Measurements from ENCODE around the gene KAZN.

KAZN gene

DNA sequence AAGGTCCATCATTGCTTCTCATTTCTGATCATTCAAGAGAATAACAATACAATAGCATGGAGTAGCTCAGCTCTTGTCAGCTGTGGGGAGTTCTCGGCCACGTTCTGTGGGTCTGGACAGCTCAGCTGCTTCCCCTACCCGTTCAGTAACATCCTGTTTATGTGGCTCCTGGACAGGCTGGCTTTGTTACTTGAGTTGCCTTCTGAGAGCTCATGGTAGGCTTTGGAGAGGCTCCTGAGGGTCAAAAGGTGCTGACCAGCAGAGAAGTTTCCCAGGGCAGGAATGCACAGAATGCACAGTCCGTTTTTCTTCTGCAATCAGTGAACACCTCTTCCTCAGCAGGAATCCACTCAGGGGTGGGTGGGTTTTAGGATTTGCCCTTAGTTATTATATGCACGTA is 36.0 kb downstream of the KAZN start:
- H3K36me3 Mint-ChIP-seq (ENCODE audit: low read depth) = no peaks in the 10 kb centered on the region
- H3K4me1 Mint-ChIP-seq = no peaks in the 10 kb centered on the region
- H3K4me3 Mint-ChIP-seq = no peak overlapping the region
- H3K27me3 Mint-ChIP-seq = no peaks in the 10 kb centered on the region
- no peak overlapping the region for H3K27ac Mint-ChIP-seq
- no peak for ATAC-seq
- DNase-seq = no peak
- no peaks in the 10 kb centered on the region for H3K9me3 Mint-ChIP-seq

DNA sequence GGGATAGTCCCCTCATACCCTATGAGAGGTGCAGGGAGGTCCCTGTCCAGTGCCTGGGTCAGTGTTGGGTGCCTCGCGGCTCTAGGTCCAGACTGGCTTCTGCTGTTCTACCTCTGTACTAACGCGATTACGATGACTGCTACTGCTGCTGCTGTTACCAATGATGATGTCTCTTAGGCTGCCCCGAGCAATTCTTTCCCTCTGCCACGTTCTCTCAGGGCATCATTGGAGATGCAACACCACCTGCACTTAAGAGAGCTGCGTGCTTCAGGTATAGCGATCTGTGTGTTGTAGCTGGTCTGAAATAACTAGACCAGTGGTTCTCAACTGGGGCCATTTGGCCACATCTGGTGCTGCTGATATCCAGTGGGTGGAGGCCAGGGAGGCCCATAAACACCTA is 36.9 kb downstream of the KAZN start:
- Mint-ChIP-seq H3K9me3 (no peaks in the 10 kb centered on the region), H3K4me1 (no peaks in the 10 kb centered on the region), H3K27ac (no peak overlapping the region), H3K27me3 (no peaks in the 10 kb centered on the region), H3K36me3 (ENCODE audit: low read depth) (no peaks in the 10 kb centered on the region), H3K4me3 (no peak overlapping the region)
- DNase-seq = no peak
- ATAC-seq = no peak

GRCh38 chr1:14636897-14637632 is 38.6 kb downstream of the KAZN start:
- no peak overlapping the region for H3K4me3 Mint-ChIP-seq
- ATAC-seq (no peak), DNase-seq (no peak)
- H3K4me1 Mint-ChIP-seq = no peaks in the 10 kb centered on the region
- H3K36me3 Mint-ChIP-seq (ENCODE audit: low read depth) = no peaks in the 10 kb centered on the region
- H3K9me3 Mint-ChIP-seq = peaks cover 9% of the 10 kb centered on the region
- H3K27me3 Mint-ChIP-seq = no peaks in the 10 kb centered on the region
- no peak overlapping the region for H3K27ac Mint-ChIP-seq

DNA sequence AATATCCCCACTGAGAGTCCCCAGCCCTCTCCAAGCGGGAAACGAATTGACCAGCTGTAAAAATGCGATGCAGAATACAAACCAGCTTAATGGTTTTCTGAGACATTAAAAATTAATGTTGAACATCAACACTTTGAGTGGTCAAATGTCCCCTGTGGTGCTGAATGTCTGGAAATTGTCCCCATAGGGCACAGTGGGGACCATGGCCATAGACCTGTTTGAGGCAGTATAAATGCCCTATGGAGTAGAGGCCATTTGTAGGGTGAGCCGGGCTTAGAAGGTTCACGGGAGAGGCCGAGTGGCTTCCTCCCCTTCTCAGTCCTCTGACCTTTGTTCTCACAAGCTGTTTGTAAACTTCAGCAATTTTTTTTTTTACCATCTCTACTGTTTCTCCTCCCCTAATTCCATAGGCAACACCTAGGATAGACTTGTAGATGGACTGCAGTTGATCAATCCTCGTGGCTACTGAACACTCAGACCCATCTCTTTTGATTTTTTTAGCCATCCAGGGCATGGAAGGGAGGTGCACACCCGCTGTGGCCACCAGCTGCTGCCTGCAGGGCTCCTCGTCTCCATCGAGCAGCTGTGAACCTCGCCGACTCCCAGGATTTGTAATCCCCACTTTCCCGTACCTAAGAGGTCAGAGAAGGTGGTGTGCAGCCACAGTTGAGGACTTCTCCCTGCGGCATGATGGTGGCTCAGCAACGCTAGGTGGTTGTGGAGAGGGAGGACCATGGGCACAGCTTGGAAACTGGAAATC is 41.0 kb downstream of the KAZN start:
- DNase-seq (no peak), ATAC-seq (no peak)
- Mint-ChIP-seq H3K27ac (no peak overlapping the region), H3K9me3 (peaks cover 9% of the 10 kb centered on the region), H3K27me3 (no peaks in the 10 kb centered on the region), H3K4me3 (no peak overlapping the region), H3K4me1 (no peaks in the 10 kb centered on the region), H3K36me3 (ENCODE audit: low read depth) (no peaks in the 10 kb centered on the region)

- no peaks in the 10 kb centered on the region for H3K36me3 Mint-ChIP-seq (ENCODE audit: low read depth)
- no peaks in the 10 kb centered on the region for H3K4me1 Mint-ChIP-seq
- H3K9me3 Mint-ChIP-seq = peaks cover 12% of the 10 kb centered on the region
- ATAC-seq = no peak
- no peak overlapping the region for H3K27ac Mint-ChIP-seq
- H3K27me3 Mint-ChIP-seq = no peaks in the 10 kb centered on the region
- H3K4me3 Mint-ChIP-seq = no peak overlapping the region
- DNase-seq = no peak
These were observed 44.2 kb downstream of the KAZN start for GRCh38 chr1:14642712-14643111.

DNA sequence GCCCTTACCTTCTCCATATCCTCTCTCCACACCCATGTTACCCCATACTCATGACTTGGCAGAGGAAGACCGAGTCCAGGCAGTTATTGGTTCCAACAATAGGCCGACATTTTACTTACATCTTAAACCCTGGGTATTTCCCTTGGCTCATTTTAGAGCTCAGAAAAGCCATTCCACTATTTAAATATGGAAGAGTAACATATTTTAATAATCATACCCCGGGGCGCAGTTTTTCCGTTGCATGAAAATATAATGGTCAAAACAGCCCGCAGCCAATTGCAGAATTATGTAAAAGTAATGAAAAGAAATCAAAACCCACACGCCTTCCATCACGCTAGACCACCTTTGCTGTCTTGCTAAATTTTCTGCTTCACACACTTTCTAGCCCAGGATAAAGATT is 48.5 kb downstream of the KAZN start:
- Mint-ChIP-seq H3K4me1 (no peaks in the 10 kb centered on the region), H3K9me3 (peaks cover 4% of the 10 kb centered on the region), H3K27ac (no peak overlapping the region), H3K27me3 (no peaks in the 10 kb centered on the region), H3K4me3 (no peak overlapping the region), H3K36me3 (ENCODE audit: low read depth) (no peaks in the 10 kb centered on the region)
- DNase-seq (no peak), ATAC-seq (no peak)

- H3K36me3 Mint-ChIP-seq (ENCODE audit: low read depth) = no peaks in the 10 kb centered on the region
- no peak overlapping the region for H3K4me3 Mint-ChIP-seq
- ATAC-seq (no peak), DNase-seq (no peak)
- no peaks in the 10 kb centered on the region for H3K4me1 Mint-ChIP-seq
- H3K9me3 Mint-ChIP-seq = peaks cover 4% of the 10 kb centered on the region
- no peak overlapping the region for H3K27ac Mint-ChIP-seq
- H3K27me3 Mint-ChIP-seq = peaks cover under 1% of the 10 kb centered on the region
These were observed 49.3 kb downstream of the KAZN start for GRCh38 chr1:14647777-14648176.

DNA sequence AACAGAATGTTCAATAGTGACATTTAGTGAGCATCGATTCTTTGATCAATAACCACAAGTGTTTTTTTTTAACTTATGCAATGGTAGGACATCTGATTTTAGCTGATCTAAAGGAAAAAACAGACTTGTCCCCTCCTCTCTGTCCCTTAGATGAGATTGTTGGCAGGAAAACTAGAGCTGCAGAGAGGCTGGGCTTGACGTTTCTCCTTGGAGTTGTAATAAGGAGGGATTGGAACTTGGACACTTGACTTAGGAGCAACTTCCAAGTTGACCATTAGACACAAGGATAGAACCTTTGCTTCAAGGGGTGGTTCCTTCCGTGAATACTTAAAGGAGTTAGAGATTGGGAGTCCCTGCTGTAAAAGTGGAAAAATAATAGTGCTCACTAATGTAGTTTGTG is 49.9 kb downstream of the KAZN start:
- Mint-ChIP-seq H3K4me3 (no peak overlapping the region), H3K27me3 (peaks cover 3% of the 10 kb centered on the region), H3K4me1 (no peaks in the 10 kb centered on the region), H3K36me3 (ENCODE audit: low read depth) (no peaks in the 10 kb centered on the region), H3K27ac (no peak overlapping the region), H3K9me3 (peaks cover 4% of the 10 kb centered on the region)
- ATAC-seq = no peak
- DNase-seq = no peak

DNA sequence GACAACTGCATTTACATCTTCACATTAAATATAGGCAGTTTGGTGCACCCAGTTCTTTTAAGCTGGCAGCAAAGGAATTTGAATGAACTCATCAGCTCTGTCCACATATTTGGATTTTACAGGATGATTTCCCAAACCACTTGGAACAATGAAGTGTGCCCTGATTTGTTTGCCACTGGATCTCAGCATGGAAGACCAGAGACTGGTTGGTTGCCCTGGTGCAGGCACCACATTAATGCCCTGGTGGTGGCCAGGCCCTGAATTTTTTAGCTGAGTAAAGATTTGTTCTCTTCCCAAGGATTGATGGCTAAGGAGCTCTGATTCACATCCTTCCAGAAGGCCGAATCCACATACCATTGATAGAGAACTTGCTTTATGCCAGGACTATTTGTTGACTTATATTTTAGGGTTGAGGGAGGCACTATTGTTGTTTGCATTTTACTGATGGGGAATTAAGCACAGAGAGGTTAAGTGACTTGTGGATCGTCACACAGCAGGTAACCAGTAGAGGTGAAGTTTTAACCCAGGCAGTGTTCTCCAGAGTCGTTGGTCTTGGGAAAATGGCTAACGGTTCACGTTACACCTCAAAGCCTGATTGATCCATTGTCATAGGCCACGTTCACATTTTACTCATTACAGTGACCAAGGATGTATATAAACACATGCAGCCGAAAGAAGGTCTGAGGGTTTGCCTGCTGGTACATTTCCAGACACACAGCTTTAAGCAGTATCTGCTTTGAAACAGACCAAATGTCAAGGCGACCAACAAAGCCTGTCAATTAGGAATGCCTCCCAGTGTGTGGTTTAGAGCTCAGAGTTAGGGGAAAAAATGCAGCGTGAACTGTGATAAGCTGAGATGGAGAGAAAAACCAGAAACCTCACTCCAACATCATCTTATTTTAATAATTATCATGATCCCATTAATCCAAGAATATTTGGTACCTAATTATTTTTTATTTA is 50.7 kb downstream of the KAZN start:
- Mint-ChIP-seq H3K4me3 (no peak overlapping the region), H3K36me3 (ENCODE audit: low read depth) (no peaks in the 10 kb centered on the region), H3K27me3 (peaks cover 3% of the 10 kb centered on the region), H3K9me3 (peaks cover 4% of the 10 kb centered on the region), H3K27ac (no peak overlapping the region), H3K4me1 (no peaks in the 10 kb centered on the region)
- DNase-seq = no peak
- no peak for ATAC-seq

- ATAC-seq = no peak
- no peak overlapping the region for H3K27ac Mint-ChIP-seq
These were observed 51.5 kb downstream of the KAZN start for GRCh38 chr1:14649976-14650375.

GRCh38 chr1:14650951-14651350 is 52.5 kb downstream of the KAZN start:
- Mint-ChIP-seq H3K4me3 (no peak overlapping the region), H3K27ac (no peak overlapping the region), H3K27me3 (peaks cover 3% of the 10 kb centered on the region), H3K9me3 (no peaks in the 10 kb centered on the region), H3K36me3 (ENCODE audit: low read depth) (no peaks in the 10 kb centered on the region), H3K4me1 (no peaks in the 10 kb centered on the region)
- DNase-seq = no peak
- no peak for ATAC-seq

More at GRCh38 chr1:14649976-14650375, 51.5 kb downstream of the KAZN start:
- no peak for DNase-seq
- Mint-ChIP-seq H3K4me1 (no peaks in the 10 kb centered on the region), H3K4me3 (no peak overlapping the region), H3K9me3 (no peaks in the 10 kb centered on the region), H3K36me3 (ENCODE audit: low read depth) (no peaks in the 10 kb centered on the region), H3K27me3 (peaks cover 3% of the 10 kb centered on the region)

- no peak for ATAC-seq
- Mint-ChIP-seq H3K36me3 (ENCODE audit: low read depth) (no peaks in the 10 kb centered on the region), H3K27ac (no peak overlapping the region)
These were observed 54.4 kb downstream of the KAZN start for GRCh38 chr1:14652840-14653239.

GRCh38 chr1:14653461-14653960 is 55.0 kb downstream of the KAZN start:
- Mint-ChIP-seq H3K27me3 (peaks cover 5% of the 10 kb centered on the region), H3K9me3 (no peaks in the 10 kb centered on the region), H3K4me1 (no peaks in the 10 kb centered on the region), H3K4me3 (no peak overlapping the region), H3K27ac (no peak overlapping the region), H3K36me3 (ENCODE audit: low read depth) (no peaks in the 10 kb centered on the region)
- no peak for DNase-seq
- ATAC-seq = no peak

More at GRCh38 chr1:14652840-14653239, 54.4 kb downstream of the KAZN start:
- peaks cover 5% of the 10 kb centered on the region for H3K27me3 Mint-ChIP-seq
- no peak overlapping the region for H3K4me3 Mint-ChIP-seq
- H3K9me3 Mint-ChIP-seq = no peaks in the 10 kb centered on the region
- no peaks in the 10 kb centered on the region for H3K4me1 Mint-ChIP-seq
- DNase-seq = no peak

DNA sequence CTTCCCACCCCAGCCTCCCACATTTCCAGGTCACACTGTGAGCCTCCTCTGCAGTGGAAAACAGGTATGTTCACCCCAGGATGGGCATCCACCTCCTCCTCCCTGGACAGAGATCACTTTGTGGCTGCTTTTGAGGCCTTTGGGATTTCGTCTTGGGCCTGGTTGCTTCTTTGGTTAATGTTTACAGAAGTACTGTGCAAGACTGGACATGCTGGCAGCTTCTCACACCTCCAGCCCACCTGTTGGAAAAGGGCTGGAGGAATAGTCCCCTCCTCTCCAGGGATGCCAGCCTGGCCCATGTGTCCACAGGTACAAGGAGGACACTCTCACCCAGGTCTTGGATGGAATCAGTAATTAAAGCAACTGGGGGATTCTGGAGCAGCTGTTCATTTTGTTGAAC is 56.1 kb downstream of the KAZN start:
- Mint-ChIP-seq H3K36me3 (ENCODE audit: low read depth) (no peaks in the 10 kb centered on the region), H3K4me3 (no peak overlapping the region), H3K27ac (no peak overlapping the region), H3K27me3 (peaks cover 5% of the 10 kb centered on the region), H3K9me3 (no peaks in the 10 kb centered on the region), H3K4me1 (no peaks in the 10 kb centered on the region)
- ATAC-seq = no peak
- DNase-seq = no peak

All from activated naive CD8-positive, alpha-beta T cell treated with anti-CD3 and anti-CD28 coated beads, Interleukin-2, amount 50 U/mL, for 24 hours (primary cell).